SK-N-SH (cell line): ENCODE data around the gene MAU2.

Experiments
- FOXM1 ChIP-seq: IDR thresholded peaks from 2 replicates; pipeline ENCODE4 v1.4.0; 2012; ENCODE audit warnings: low read depth, mild to moderate bottlenecking
- POLR2AphosphoS5 ChIP-seq: IDR thresholded peaks from 2 replicates; pipeline ENCODE4 v1.6.1; 2012; ENCODE audit warnings: low read depth, low read length
- SIN3A ChIP-seq: IDR thresholded peaks from 2 replicates; pipeline ENCODE4 v1.6.1; 2012; ENCODE audit warnings: low read depth, mild to moderate bottlenecking, low read length, moderate library complexity, borderline replicate concordance

- no peak for TF ChIP-seq FOXM1
- TF ChIP-seq POLR2AphosphoS5: no peak
- TF ChIP-seq SIN3A: no peak
Observed at GRCh38 chr19:19341026-19341425, 20.4 kb downstream of the MAU2 start.
